ENCODE data around the gene RBBP4. TPM values are rescaled to one million over a fixed set of nuclear protein-coding genes. Genes with fewer than 3 reads are reported as not detected.
A peak's percentile ranks its signal among the peaks of the same experiment; 100 is the strongest.
"Not testable (repeated sequence)": the region's sequence is repeated elsewhere in the genome, so short reads cannot be mapped to it uniquely, and the experiment has no call there.

The RBBP4 gene
- polyA plus RNA-seq, 1 donor = 159 TPM

DNA sequence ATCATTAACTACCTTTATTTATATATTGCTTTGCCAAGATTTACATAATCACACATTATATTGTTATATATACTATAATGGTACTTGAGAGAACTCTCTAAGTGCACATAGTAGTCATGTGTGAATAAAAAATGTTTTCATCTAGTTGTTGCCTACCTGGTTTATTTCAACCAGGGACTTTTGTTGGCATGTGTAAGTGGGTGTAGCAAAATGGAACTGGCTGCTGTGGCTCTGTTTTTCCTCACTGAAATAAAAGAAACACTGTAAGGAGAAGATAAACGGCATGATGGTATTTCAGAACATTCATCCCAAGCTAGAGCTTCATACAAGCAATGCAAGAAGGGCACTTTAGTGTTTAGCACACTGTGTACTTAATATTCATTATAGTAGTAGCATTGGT is 14.9 kb downstream of the RBBP4 start:
- no CpG with 5 or more reads among the region's 1 CpG for WGBS (ENCODE audit: insufficient coverage, low lambda C conversion rate)
- Histone ChIP-seq H3K27ac (ENCODE audit: low read length) (no peak overlapping the region), H3K4me3 (ENCODE audit: low read length) (no peak overlapping the region), H3K27me3 (ENCODE audit: control insufficient read depth, insufficient read depth, low read length) (no peaks in the 10 kb centered on the region), H3K36me3 (ENCODE audit: control insufficient read depth, insufficient read depth, low read length) (peaks cover 78% of the 10 kb centered on the region), H3K4me1 (ENCODE audit: control insufficient read depth, insufficient read depth, low read length) (no peaks in the 10 kb centered on the region), H3K9me3 (ENCODE audit: control insufficient read depth, low read depth, low read length) (no peaks in the 10 kb centered on the region)
- no peak for DNase-seq

DNA sequence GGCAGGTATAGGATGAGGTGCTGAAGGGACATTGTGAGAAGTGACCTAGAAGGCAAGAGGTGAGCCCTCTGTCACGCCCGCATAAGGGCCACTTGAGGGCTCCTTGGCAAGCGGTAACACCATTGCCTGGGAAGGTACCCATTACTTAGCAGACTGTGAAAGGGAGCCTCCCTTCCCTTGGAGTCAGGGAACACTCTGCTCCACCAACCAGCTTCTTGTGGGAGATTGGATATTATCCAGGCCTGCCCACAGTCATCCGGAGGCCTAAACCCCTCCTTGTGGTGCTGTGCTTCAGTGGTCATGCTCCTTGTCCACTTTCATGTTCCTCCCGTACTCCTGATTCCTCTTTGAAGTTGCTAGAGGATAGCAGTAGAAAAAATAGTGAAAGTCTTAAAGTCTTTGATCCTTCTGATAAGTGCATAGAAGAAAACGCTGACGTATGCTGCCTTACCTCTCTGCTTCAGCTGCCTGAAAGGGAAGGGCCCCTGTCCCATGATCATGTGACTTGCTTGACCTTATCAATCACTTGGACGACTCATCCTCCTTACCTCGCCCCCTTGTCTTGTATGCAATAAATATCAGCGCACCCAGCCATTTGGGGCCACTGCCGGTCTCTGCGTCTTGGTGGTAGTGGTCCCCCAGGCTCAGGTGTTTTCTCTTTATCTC is 16.0 kb downstream of the RBBP4 start:
- DNase-seq = peak in 1 of 2 donors; percentile 14
- H3K9me3 ChIP-seq (ENCODE audit: control insufficient read depth, low read depth, low read length) = no peaks in the 10 kb centered on the region
- no peaks in the 10 kb centered on the region for H3K27me3 ChIP-seq (ENCODE audit: control insufficient read depth, insufficient read depth, low read length)
- H3K4me1 ChIP-seq (ENCODE audit: control insufficient read depth, insufficient read depth, low read length) = no peaks in the 10 kb centered on the region
- 70% methylated on average over 2 of the region's 12 CpGs for WGBS (ENCODE audit: insufficient coverage, low lambda C conversion rate)
- H3K4me3 ChIP-seq (ENCODE audit: low read length) = no peak overlapping the region
- H3K27ac ChIP-seq (ENCODE audit: low read length) = no peak overlapping the region
- H3K36me3 ChIP-seq (ENCODE audit: control insufficient read depth, insufficient read depth, low read length) = peaks cover 80% of the 10 kb centered on the region

DNA sequence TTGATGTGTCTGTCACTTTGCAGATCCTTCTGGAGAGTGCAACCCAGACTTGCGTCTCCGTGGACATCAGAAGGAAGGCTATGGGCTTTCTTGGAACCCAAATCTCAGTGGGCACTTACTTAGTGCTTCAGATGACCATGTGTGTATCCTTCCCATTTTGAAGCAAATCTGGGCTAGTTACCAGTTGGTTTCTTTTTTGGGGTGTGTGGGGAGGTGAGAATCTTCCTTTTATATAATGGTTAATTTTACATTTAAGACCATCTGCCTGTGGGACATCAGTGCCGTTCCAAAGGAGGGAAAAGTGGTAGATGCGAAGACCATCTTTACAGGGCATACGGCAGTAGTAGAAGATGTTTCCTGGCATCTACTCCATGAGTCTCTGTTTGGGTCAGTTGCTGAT is 17.7 kb downstream of the RBBP4 start:
- no CpG with 5 or more reads among the region's 5 CpGs for WGBS (ENCODE audit: insufficient coverage, low lambda C conversion rate)
- H3K9me3 ChIP-seq (ENCODE audit: control insufficient read depth, low read depth, low read length); H3K27me3 ChIP-seq (ENCODE audit: control insufficient read depth, insufficient read depth, low read length); H3K4me1 ChIP-seq (ENCODE audit: control insufficient read depth, insufficient read depth, low read length); H3K4me3 ChIP-seq (ENCODE audit: low read length); H3K27ac ChIP-seq (ENCODE audit: low read length); DNase-seq: not testable (repeated sequence)
- peaks cover 85% of the 10 kb centered on the region for H3K36me3 ChIP-seq (ENCODE audit: control insufficient read depth, insufficient read depth, low read length)

DNA sequence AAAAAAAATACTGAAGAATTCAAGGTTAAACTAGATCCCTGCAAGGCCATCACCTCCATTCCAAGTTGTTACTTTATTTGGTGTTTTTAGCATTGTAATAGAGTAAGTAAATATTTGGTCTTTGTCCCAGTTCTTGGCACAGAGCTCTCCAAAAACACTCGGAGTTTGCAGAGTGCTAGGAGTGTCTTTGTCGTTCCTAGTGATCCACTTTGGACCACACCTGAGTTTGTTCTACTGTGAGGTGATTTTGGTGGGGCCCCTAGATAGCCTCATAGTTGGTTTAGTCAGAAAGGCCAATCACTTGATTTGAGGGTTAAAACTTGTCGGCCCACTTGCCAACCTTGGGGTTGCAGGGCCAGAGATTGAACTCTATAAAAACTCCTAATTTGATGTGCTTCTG is 25.9 kb downstream of the RBBP4 start:
- no peak overlapping the region for H3K27ac ChIP-seq (ENCODE audit: low read length)
- H3K4me1 ChIP-seq (ENCODE audit: control insufficient read depth, insufficient read depth, low read length) = no peaks in the 10 kb centered on the region
- DNase-seq = no peak
- H3K36me3 ChIP-seq (ENCODE audit: control insufficient read depth, insufficient read depth, low read length) = peaks cover 71% of the 10 kb centered on the region
- H3K9me3 ChIP-seq (ENCODE audit: control insufficient read depth, low read depth, low read length) = no peaks in the 10 kb centered on the region
- no CpG with 5 or more reads among the region's 3 CpGs for WGBS (ENCODE audit: insufficient coverage, low lambda C conversion rate)
- no peak overlapping the region for H3K4me3 ChIP-seq (ENCODE audit: low read length)
- no peaks in the 10 kb centered on the region for H3K27me3 ChIP-seq (ENCODE audit: control insufficient read depth, insufficient read depth, low read length)

DNA sequence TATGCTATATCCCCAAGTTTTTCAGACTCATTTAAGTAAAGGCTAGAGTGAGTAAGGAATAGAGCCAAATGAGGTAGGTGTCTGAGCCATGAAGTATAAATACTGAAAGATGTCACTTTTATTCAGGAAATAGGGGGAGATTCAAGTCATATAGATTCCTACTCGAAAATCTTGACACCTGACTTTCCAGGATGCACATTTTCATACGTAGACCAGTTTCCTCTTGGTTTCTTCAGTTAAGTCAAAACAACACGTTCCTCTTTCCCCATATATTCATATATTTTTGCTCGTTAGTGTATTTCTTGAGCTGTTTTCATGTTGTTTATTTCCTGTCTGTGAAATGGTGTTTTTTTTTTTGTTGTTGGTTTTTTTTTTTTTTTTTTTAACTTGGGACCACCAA is 29.0 kb downstream of the RBBP4 start:
- not testable (repeated sequence) for H3K9me3 ChIP-seq (ENCODE audit: control insufficient read depth, low read depth, low read length); DNase-seq; H3K4me1 ChIP-seq (ENCODE audit: control insufficient read depth, insufficient read depth, low read length); H3K4me3 ChIP-seq (ENCODE audit: low read length); H3K27ac ChIP-seq (ENCODE audit: low read length); H3K27me3 ChIP-seq (ENCODE audit: control insufficient read depth, insufficient read depth, low read length)
- peaks cover 57% of the 10 kb centered on the region for H3K36me3 ChIP-seq (ENCODE audit: control insufficient read depth, insufficient read depth, low read length)
- WGBS (ENCODE audit: insufficient coverage, low lambda C conversion rate) = no CpG with 5 or more reads among the region's 4 CpGs

DNA sequence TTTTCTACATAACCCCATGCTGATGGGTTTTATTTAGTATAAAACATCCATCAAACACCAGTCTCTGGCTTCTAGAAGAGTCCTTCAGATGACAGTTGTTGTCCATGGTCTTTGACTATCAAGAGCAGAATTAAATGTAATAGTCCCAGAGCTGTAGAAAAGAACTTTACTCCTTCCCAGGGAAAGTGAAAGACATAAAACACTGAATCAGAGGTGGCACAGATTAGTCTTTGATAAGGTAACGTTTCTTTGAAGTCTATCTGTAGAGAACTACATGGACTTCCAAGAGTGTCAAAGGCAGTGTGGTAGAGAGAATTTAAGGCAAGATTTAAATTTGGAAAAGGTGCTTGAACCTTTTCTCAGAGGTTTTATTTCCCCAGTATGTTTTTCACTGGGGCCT is 29.6 kb downstream of the RBBP4 start:
- Histone ChIP-seq H3K27ac (ENCODE audit: low read length) (no peak overlapping the region), H3K4me1 (ENCODE audit: control insufficient read depth, insufficient read depth, low read length) (no peaks in the 10 kb centered on the region), H3K36me3 (ENCODE audit: control insufficient read depth, insufficient read depth, low read length) (peaks cover 63% of the 10 kb centered on the region)

DNA sequence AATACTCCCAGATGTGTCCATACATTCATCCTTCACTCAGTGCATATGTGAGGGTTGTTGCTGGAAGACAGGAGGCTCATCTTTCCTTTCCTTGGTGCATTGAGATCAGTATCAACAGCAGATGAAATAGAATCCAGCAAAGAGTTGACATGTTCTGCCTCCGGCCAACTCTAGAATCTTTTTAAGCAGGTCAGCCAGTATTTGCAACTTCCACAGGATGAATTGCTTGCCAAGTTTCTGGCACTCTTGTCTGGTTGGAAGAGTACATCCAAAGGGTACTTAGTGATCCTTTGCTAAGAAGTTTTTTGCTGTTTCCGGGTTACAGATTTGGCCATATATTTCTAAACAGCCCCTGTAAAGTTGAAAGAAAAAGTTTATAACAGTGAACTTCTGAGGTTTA is 30.5 kb downstream of the RBBP4 start:
- 14% methylated on average over 1 of the region's 2 CpGs for WGBS (ENCODE audit: insufficient coverage, low lambda C conversion rate)
- Histone ChIP-seq H3K36me3 (ENCODE audit: control insufficient read depth, insufficient read depth, low read length) (peaks cover 61% of the 10 kb centered on the region), H3K4me3 (ENCODE audit: low read length) (no peak overlapping the region), H3K27ac (ENCODE audit: low read length) (no peak overlapping the region), H3K9me3 (ENCODE audit: control insufficient read depth, low read depth, low read length) (no peaks in the 10 kb centered on the region), H3K27me3 (ENCODE audit: control insufficient read depth, insufficient read depth, low read length) (no peaks in the 10 kb centered on the region), H3K4me1 (ENCODE audit: control insufficient read depth, insufficient read depth, low read length) (no peaks in the 10 kb centered on the region)
- peak in 1 of 2 donors; percentile 7 for DNase-seq

More for the DNA sequence above, 29.6 kb downstream of the RBBP4 start:
- peak in 1 of 2 donors; percentile 39 for DNase-seq
- WGBS (ENCODE audit: insufficient coverage, low lambda C conversion rate) = 50% methylated on average over 1 of the region's 1 CpG
- no peaks in the 10 kb centered on the region for H3K9me3 ChIP-seq (ENCODE audit: control insufficient read depth, low read depth, low read length)
- no peak overlapping the region for H3K4me3 ChIP-seq (ENCODE audit: low read length)
- no peaks in the 10 kb centered on the region for H3K27me3 ChIP-seq (ENCODE audit: control insufficient read depth, insufficient read depth, low read length)

DNA sequence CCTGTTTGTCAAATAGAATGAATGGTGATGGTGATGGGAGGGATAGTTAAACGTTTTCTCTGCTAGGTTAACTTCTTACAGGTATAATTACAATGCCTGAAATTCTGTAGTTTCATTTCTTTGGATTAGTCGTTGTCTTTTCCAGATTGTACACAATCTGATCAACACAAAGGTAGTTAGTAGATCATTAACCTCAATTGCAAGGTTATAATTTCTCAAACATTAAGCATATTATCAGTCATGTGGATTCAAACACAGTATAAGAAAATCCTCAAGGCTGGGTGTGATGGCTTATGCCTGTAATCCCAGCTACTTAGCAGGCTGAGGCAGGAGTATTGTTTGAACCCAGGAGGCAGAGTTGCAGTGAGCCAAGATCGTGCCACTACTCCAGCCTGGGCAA is 31.0 kb downstream of the RBBP4 start:
- no peak overlapping the region for H3K4me3 ChIP-seq (ENCODE audit: low read length)
- no peaks in the 10 kb centered on the region for H3K9me3 ChIP-seq (ENCODE audit: control insufficient read depth, low read depth, low read length)
- DNase-seq = no peak
- no peak overlapping the region for H3K27ac ChIP-seq (ENCODE audit: low read length)
- H3K27me3 ChIP-seq (ENCODE audit: control insufficient read depth, insufficient read depth, low read length) = no peaks in the 10 kb centered on the region
- H3K36me3 ChIP-seq (ENCODE audit: control insufficient read depth, insufficient read depth, low read length) = peaks cover 59% of the 10 kb centered on the region
- WGBS (ENCODE audit: insufficient coverage, low lambda C conversion rate) = 100% methylated on average over 1 of the region's 3 CpGs
- no peaks in the 10 kb centered on the region for H3K4me1 ChIP-seq (ENCODE audit: control insufficient read depth, insufficient read depth, low read length)

DNA sequence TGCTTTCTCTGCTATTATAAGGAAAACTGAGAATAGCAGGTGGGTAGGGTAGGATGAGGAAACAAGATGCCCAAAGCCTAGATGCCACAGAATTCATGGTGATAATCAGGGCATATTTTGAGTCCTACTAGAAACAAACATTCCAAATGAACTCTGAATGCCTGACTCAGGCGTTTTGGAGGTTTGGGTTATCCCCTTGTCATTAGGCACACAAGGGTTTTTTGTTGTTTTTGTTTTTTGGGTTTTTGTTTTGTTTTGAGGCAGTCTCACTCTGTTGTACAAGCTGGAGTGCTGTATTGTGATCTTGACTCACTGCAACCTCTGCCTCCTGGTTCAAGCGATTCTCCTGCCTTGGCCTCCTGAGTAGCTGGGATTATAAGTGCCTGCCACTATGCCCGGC is 32.4 kb downstream of the RBBP4 start:
- Histone ChIP-seq H3K27ac (ENCODE audit: low read length) (no peak overlapping the region), H3K4me1 (ENCODE audit: control insufficient read depth, insufficient read depth, low read length) (no peaks in the 10 kb centered on the region), H3K4me3 (ENCODE audit: low read length) (no peak overlapping the region), H3K9me3 (ENCODE audit: control insufficient read depth, low read depth, low read length) (no peaks in the 10 kb centered on the region), H3K27me3 (ENCODE audit: control insufficient read depth, insufficient read depth, low read length) (no peaks in the 10 kb centered on the region), H3K36me3 (ENCODE audit: control insufficient read depth, insufficient read depth, low read length) (peaks cover 50% of the 10 kb centered on the region)
- no peak for DNase-seq
- WGBS (ENCODE audit: insufficient coverage, low lambda C conversion rate) = 88% methylated on average over 1 of the region's 3 CpGs

DNA sequence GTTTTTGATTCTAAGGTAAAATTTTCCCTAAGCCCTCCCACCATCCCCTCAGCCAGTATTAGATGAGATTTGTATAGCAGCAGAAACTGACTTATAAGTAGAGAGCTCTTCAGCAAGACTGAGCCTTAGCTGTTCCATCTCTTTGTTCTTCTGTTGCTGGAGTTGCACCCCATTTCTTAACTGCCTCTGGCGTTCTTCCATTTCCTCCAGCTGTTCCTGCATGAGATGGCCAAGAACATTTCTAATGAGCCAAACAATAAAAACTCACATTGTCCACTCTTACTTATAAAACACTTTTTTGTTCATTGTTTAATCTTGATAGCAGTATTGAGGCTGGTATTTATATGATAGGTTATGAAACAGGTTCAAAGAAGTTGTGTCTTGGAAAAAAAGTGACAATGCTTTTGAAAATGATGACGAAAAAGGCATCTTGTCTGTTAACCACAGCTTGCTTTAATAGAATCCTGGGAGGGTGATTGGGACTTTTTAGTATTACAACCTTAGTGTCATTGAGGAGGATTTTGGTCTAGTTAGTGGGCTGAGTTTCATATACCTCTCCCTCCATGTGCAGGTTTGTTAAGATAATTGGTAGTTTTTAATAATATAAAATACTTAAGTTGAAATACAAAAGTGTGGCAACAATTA is 33.3 kb downstream of the RBBP4 start:
- Histone ChIP-seq H3K27me3 (ENCODE audit: control insufficient read depth, insufficient read depth, low read length) (no peaks in the 10 kb centered on the region), H3K4me3 (ENCODE audit: low read length) (no peak overlapping the region), H3K9me3 (ENCODE audit: control insufficient read depth, low read depth, low read length) (no peaks in the 10 kb centered on the region), H3K27ac (ENCODE audit: low read length) (no peak overlapping the region), H3K4me1 (ENCODE audit: control insufficient read depth, insufficient read depth, low read length) (no peaks in the 10 kb centered on the region), H3K36me3 (ENCODE audit: control insufficient read depth, insufficient read depth, low read length) (peaks cover 44% of the 10 kb centered on the region)
- WGBS (ENCODE audit: insufficient coverage, low lambda C conversion rate) = 67% methylated on average over 1 of the region's 2 CpGs
- no peak for DNase-seq

DNA sequence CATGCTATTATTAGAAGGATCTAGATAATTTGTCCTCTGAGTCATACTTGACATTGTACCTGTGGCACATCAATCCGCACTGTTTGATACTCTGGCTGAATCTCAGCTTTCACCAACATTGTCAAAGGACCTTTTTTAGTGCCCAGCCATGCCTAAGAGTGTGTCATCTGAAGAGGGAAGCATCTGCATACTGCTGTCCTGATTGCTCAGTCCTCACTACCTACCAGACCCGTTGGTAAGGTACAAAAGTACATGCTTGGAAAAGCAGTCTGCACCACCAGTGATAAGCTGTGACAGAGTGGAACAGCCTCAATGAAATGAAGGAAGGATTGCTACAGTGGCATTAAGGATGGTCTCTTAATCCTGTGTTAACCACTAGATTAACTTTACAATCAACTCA is 34.5 kb downstream of the RBBP4 start:
- no CpG with 5 or more reads among the region's 2 CpGs for WGBS (ENCODE audit: insufficient coverage, low lambda C conversion rate)
- DNase-seq = no peak
- H3K4me3 ChIP-seq (ENCODE audit: low read length) = no peak overlapping the region
- H3K36me3 ChIP-seq (ENCODE audit: control insufficient read depth, insufficient read depth, low read length) = peaks cover 40% of the 10 kb centered on the region
- no peaks in the 10 kb centered on the region for H3K4me1 ChIP-seq (ENCODE audit: control insufficient read depth, insufficient read depth, low read length)
- no peaks in the 10 kb centered on the region for H3K9me3 ChIP-seq (ENCODE audit: control insufficient read depth, low read depth, low read length)
- no peaks in the 10 kb centered on the region for H3K27me3 ChIP-seq (ENCODE audit: control insufficient read depth, insufficient read depth, low read length)
- H3K27ac ChIP-seq (ENCODE audit: low read length) = no peak overlapping the region
